RKO (cell line): ENCODE results near the gene YES1.

ENCODE experiments used
- DNase-seq: peaks from one replicate; pipeline ENCODE4 v3.0.0-alpha.2; 2016; ENCODE audit warnings: low spot score

Gene YES1

DNA sequence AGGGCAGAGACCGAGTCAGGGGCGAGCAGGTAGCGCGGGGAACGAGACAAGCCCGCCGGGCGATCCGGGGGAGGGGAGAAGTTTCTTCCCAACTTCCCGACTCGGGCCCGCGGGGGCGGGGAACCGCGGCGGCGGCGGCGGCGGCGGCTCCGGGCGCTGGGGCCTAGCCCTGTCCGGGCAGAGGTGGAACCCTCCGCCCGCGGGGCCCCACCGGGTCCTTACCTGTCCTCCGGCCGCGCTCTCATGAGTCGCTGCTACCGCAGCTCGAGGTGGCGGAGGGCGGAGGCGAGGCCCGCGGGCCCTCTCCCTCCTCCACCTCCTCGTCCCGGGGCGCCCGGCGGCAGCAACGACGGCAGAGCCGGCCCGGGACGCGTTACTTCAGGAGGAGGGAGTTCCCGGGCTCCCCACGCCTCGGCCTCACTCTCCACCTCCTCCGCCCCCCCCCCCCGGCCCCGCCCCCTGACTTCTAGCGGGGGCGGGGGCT is at the start of gene YES1:
YES1 (minus strand) TSS at position 351 of the 484 bp plus-strand sequence. CDS start 55,415 bp downstream, outside the sequence.
- no peak for DNase-seq

DNA sequence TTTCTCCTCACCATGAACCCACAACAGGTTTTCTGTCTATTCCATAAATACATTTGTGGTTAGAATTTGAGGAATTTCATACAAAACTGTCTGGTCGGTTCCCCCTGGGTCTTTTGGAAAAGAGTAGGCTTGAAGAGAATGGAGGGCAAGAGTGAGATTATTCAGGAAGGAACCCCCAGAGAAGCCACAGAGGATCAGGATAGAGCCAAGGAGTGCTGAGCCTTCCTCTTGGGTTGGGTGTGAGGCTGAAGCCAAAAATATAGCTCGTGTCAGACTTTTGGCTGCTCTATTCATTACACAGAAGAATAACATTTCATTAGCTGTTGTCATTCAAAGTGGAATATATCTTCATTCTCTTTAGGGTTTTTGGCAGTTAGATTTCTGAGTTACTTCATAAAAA is 45.9 kb upstream of the YES1 start:
- no peak for DNase-seq

DNA sequence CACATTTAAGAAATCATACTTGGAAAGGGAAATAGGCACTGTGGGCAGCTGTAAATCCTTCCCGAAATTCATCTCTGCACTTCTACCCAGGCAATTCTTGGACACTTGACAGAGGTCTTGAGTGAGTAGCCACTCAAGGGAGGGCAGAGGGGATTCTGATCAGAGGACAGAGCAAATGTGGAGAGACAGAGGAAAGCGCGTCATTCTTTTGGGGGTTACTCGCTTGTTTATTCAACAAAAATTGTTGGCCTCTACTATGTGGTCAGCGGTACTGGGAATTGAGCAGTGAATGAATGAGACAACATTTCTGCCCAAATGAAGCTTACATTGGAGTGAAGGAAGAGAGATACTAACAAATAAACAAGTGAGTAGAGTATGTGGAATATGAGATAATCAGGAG is 41.4 kb upstream of the YES1 start:
- DNase-seq: no peak

DNA sequence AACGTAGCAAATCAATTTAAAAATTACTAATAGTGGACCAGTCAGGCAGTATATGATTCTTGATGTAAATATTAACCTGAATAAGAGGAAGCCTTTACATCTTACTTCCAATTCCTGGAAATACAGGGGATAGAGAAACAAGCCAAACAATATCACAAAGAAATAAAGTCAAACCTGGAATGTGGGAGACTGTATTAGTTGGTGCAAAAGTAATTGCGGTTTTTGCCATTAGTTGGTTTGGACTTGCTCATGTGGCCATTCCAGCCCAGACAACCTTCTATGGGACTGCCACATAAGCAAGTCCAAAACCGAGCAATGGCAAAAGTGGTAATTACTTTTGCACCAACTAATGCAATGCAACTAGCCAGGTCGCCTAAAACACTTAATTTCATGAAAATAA is 38.9 kb upstream of the YES1 start:
- DNase-seq: no peak

DNA sequence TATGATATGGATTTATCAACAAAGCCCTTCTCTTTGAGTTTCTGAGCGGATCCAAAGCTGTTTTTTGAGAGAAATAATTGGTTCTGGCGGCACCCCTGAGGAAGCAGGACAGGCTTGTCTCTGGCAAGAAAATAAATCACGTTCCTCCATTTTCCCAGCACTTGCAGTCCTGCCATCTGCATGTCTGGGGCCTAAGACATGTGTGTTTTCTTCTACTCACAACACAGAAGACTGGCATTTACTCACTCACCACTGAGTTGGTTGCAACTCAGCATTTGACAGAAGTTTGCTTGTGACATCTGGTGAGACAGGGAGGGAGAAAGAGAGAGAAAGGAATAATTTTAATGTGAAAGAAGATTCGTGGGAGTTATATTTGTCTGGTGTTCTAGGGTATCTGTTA is 37.0 kb upstream of the YES1 start:
- DNase-seq: no peak

DNA sequence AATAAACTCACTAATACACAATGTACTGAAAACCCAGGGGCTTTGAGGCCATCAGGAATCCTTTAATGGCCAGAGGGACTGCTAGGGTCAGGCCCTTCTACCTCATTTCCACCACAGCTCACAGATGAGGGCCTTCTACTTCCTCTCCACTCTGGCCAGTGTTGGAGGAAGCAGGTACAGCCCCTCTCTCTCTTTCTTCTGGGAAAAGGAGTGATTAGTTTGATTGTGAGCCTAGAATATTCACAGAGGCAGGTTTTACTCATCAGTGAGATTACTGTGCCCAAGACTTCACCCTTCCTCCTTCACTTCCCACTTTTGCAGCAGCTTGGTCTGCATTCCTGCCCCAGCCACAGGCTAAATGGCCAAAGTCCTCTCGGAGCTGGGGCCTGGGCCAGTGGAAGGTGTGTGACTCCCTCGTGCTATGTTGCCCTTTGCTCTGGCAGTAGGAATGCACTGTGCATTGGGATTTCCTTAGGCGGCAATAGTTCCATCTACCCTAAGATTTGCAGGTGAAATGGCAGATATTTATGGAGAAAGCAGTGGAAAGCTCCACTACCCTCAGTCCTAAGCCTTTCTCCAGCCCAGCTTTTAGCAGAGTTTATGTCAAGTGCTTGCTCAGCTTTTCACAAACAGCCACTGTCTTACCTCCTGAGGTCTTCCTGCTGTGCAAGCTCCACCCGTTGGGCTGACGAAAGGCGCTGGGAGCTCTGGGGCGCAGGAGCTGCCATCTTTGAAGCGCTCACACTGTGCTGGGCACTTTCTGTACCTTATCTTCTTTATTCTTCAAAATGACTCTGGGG is 36.2 kb upstream of the YES1 start:
- no peak for DNase-seq

DNA sequence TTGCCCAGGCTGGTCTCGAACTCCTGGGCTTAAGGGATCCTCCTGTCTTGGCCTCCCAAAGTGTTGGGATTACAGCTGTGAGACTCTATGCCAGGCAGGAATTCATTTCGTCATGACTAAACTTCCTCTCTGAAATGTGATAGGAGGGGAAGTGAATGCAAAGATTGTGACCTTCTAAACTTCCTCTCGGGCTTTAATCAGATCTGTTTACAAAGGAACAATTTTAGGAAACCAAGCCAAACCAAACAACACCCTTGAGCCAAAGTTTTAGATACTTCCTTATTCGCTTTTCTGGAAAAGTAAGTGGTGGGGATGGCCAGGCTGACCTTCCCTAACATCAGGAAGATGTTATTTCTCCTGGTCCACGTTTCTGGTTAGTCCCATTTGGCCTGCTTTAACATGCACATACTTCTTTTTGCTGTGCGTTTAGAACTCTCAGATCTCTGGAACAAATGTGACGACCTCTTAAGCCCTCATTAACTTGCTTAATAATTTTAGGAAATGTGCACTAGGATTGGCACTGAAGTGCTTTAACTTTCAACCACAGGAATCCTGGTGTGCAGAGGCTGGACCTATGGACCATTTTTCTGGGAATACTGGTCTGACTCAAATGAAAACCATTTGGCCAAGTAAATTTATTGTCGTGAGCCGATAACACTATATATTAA is 33.2 kb upstream of the YES1 start:
- no peak for DNase-seq

DNA sequence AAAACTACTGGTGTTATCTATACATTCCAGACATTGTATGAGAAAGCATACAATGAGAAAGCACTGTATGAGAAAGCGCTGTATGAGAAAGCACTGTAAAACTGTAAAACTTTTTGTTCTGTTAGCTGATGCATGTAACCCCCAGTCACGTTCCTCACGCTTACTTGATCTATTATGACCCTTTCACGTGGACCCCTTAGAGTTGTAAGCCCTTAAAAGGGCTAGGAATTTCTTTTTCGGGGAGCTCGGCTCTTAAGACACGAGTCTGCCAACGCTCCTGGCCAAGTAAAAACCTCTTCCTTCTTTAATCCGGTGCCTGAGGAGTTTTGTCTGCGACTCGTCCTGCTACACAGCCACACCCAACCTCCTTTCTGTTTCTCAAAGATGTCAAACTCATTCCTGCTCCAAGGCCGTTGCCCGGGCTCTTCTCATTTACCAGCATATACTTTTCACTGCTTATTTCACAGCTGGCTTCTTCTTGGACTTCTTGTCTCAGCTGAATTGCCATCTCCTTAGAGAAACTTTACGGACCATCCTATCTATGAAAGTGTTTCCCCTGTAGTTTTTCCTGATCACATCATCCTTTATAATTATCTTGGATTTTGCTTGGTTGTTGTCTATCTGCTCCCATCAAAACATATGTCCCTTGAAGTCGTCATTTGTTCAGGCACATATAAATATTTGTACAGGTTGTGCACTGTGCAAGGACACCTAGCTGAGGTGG is 29.8 kb upstream of the YES1 start:
- no peak for DNase-seq

DNA sequence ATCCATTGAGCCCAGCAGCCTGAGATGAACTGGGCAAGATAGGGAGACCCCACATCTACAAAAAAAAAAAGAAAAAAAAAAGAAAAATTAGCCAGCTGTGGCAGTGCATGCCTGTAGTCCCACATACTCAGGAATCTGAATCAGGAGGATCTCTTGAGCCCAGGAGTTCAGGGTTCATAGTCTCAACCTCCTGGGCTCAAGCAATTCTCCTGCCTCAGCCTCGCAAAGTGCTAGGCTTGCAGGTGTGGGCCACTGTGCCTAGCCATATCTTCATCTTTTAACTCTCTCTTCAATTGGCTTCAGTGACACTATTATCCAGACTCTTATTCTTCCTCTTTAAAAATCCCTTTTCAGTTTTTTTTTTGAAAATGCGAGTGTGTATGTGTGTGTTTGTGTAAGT is 28.5 kb upstream of the YES1 start:
- DNase-seq: no peak

DNA sequence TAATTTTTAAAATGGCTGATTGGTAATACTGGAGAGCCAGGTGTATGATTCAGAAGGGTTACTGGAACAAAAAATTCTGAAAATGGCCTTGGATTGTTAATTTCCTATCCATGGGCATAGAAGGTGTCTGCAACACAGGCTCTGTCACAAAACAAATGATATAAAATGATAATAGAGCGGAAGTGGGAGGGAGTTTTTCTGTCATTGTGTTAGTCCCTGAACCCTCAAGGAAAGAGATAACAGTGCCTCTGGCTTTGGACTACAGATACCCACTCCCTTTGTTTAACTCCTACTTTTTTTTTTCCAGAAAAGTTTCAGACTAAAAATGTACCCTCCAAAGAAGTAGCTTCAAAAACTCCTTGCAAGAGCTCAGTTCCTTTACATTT is 28.0 kb upstream of the YES1 start:
- no peak for DNase-seq

DNA sequence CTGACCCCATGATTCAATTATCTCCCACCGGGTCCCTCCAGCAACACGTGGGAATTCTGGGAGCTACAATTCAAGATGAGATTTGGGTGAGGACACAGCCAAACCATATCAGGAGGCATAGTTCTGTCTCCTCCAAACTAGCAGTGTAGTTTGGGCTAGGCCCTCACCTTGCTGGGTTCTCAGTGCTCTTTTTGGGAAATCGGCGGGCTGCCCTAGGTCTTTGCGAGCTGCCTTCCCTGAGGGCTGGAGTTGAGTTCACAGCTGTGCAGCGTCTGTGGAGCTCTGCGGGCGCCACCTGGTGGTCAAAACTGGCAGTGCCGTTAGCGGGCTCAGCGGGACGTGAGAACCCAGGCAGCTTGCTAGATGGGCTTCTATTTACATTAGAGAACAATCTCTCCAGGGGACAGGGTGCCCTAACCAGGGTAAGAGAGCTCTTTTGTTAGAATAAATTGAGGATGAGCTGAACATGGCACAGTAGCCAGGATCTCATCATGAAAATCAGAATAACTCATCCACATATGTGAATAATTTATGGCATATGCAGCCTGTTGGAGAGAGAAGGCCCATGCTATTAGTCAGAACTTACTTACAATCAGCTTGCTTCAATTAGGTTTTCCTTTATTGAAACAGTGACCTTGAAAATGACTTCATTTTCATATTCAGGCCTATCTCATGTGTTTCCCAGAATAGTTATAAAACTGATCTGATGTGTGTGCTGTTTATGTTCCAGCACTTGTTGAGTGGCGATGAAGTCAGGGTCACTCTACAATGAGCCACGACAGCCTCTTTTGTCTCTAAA is 27.4 kb upstream of the YES1 start:
- peak; percentile 73 for DNase-seq

DNA sequence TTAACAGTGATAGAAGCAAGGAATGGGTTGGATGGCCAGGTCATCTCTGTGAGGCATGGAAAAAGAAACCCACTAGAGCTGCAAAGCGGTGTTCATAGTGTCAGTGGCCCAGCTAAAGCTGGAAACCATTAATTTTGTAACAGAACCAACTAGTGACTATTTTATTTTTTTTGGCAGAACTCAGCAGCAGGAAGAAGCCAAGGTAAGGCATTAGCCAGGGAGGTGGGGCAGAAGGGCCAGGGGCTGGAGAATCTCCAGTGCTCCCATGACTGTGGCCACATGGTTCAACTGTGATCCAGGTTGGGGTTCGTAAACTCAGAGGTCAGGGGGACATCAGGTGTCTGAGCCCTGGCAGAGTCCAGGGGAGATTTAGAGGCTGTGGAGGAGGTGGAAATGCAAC is 25.9 kb upstream of the YES1 start:
- DNase-seq: no peak

DNA sequence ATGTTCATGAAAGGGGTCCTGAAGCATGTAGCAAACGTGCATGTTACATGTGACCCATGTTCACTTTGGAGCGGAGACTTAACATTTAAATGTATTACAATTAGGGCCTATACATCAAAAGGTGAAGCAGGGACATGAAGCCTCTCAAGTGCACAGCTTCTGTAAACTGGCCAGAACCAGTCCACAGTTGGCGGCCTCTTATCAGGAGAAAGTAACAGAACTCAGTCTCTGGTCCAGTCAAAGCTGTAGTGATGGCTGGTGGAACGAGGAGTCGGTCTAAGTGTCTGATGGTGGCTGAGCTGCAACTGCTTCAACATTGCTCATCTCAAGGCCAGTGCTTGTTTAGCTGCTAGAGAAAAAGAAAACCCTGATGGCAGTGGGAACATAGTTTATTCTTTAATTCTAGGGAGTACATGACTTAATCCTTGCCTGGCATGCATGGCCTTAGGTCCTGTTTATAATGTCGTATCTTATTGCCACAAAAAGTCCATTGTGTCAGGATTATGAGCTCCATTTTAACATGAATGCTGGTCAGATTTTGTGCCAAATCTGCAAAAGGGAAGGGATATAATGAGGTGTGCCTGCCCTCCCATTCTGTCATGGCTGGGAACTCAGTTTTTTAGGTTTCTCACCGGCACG is 22.2 kb upstream of the YES1 start:
- no peak for DNase-seq

DNA sequence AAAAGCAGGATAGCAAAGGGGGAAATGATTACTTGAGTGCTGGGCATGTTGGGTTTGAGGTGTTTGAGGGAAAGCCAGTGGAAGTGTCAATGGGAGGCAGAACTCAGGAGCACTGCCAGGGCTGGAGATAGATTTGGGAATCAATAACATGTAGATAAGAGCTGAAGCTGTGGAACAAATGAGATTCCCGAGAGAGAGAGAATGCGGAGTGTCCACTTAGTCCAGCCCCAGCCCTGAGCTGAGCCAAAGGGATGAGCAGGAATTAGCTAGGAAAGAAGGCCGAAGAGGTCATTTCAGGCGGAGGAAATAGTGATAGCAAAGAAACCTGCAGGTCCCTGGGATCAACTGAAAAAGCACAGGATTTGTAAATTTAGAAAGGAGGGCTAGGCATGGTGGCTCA is 21.2 kb upstream of the YES1 start:
- no peak for DNase-seq

DNA sequence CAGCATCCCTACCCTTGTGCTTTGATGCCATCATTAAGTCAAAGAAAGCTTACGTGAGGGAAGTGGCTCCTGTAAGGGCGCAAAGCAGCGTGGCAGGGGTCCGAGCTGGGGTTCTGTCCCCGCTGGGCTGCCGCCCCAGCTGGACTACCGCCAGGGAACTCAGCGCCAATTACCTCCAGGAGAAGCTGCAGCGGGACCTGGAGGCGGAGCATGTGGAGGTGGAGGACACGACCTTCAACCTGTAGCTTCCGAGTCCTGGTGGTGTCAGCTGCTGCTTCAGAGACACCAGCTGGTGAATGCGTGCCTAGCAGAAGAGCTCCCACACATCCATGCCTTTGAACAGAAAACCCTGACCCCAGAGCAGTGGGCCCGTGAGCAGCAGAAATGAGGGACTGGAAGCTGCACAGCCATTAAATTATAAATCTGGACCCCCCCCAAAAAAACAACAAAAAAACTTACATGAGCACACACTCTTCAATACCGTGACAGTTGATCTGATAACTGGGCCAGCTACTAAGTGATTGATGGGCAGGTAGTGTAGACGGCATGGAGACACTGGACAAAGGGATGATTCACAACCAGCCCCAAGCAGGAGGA is 20.1 kb upstream of the YES1 start:
- no peak for DNase-seq

DNA sequence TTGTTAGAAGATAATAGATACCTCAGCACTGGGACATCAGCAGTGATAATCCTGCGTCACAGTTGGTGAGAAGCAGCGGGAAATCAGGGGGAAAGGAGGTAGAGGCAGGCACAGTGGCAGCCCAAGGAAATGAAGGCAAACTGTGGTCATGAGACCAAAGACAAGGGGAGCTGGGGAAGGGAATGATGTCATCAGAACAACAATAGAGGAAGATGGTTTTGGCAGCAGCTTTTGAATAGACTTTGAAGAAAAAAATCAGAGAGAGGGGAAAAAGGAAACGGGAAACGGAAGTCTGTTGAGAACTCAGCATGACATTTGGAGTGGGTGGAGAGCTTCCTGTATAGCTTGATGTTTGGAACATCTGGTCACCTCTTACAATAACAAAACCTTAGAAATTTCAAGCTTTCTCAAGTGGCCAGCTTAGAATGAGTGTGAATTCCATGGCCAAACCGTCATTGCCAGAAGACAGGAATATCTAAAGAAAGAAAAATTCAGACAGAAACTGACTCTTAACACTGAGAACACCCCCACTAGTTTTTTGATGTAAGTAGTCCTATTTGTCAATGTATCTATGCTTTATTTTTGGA is 18.4 kb upstream of the YES1 start:
- peak; percentile 56 for DNase-seq

DNA sequence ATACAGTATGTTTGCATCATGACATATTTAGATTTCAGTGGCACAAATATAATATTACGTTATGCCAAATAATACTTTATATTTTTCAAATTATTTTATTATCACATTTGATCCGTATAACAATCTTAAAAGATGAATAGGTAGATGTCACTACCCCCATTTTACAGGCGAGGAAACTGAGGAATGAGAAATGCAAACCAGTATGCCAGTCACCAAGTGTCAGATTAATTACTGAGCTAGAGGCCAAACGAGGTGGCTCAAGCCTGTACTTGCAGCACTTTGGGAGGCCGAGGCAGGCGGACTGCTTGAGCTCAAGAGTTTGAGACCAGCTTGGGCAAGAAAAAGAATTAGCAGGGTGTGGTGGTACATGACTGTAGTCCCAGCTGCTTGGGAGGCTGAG is 17.4 kb upstream of the YES1 start:
- no peak for DNase-seq

DNA sequence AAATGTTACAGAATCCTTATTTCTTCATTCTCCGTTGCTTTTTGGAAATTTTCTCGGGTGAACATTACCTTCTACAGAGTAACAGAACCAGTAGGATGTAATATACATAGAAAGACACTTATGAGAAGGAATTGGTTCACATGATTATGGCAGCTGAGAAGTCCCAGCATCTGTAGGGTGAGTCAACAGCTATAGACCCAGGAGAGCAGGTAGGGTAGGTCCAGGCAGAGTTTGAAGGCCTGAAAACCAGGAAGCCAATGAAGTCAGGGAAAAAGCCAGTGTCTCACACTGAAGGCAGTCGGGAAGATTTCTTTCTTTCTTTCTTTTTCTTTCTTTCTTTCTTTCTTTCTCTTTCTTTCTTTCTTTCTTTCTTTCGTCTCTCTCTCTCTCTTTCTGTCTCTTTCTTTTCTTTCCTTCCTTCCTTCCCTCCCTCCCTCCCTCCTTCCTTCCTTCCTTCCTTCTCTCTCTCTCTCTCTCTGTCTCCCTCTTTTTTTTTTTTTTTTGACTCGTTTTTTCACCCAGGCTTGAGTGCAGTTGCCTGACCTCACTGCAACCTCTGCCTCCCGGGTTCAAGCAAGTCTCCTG is 15.1 kb upstream of the YES1 start:
- DNase-seq: no peak

DNA sequence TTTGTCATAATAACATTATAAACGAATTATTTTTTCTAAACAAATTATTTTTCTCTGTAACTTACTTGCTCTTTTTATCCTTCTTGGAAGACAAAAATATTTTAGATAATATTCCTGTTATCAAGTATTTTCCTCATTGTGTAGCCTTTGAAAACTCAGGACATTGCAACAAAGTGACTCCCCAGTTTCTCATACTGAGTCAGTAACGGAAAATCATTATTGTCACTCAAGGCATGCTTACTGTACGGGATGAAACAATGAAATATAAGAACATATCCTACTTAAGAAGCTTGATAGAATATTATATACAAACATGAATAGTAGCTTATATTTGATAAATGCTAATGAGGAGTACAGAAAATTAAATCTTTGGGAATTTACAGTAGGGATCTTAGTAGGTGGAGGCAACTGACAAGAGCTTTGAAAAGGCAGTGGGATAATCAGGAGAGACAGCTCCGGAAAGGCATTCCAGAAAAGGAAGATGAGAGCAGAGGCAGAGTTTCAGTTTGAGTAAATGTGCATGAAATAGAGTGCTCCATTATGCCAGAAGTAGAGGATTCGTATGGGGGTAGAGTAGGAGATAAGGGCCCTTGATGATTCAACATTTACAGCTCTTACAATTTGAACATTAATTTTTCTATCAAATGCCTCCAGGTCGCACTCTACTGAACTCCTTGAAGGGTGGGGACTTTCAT is 14.0 kb upstream of the YES1 start:
- peak; percentile 49 for DNase-seq

DNA sequence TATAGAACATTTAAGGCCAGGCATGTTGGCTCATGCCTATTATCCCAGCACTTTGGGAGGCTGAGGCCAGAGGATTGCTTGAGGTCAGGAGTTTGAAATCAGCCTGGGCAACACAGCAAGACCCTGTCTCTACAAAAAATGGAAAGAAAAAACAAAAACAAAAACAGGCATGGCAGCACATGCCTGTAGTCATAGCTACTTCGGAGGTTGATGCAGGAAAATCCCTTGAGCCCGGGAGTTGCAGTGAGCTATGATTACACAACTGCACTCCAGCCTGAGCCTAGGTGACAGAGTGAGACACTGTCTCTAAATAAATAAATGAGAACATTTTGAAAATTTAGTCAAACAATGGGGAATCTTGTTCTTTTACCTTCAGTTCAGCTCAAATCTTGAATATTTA is 12.1 kb upstream of the YES1 start:
- DNase-seq: no peak
